Endothelial cell of umbilical vein (primary cell): ENCODE results near the gene METTL18. TPM values are rescaled to one million over a fixed set of nuclear protein-coding genes. Genes with fewer than 3 reads are reported as not detected.
A peak's percentile ranks its signal among the peaks of the same experiment; 100 is the strongest.

Experiments
- BruUV-seq: library from RNA; stranded (reverse); fragments of 400-500 nt; replicated peaks from 2 replicates; lab custom pipeline; 2021; lab: Mats Ljungman, UMichigan
- CTCF ChIA-PET: fragments of 300-600, 350-600 bp; sonication (Branson Sonifier 250); formaldehyde crosslinking; loops from one replicate; lab custom pipeline; 2021; ENCODE audit warnings: antibody characterized with exemption, inconsistent platforms; lab: Charles Lee
- POLR2A ChIA-PET: fragments of 300-600, 350-600 bp; sonication (Branson Sonifier 250); formaldehyde crosslinking; loops from one replicate; lab custom pipeline; 2021; ENCODE audit warnings: antibody characterized with exemption, inconsistent platforms; lab: Charles Lee
- DNase-seq: peaks from one replicate; pipeline ENCODE4 v3.0.0-alpha.2; 2011; ENCODE audit warnings: low read depth, low spot score
- FAIRE-seq: peaks from 2 replicates; lab custom pipeline; 2011; peaks lifted over from hg19 to GRCh38; lab: Jason Lieb, UNC
- H2AFZ ChIP-seq: 2 replicates; pipeline ENCODE4 v1.6.0; 2012; ENCODE audit warnings: low read depth, low read length, control low read depth, inconsistent platforms
- H3K27ac ChIP-seq: 2 replicates; pipeline ENCODE4 v1.5.1; 2011; ENCODE audit warnings: low read depth, mild to moderate bottlenecking, control low read depth, low read length, moderate library complexity; ENCODE audit not compliant: insufficient read depth
- H3K27me3 ChIP-seq, 2 experiments: 2 replicates each; pipeline versions ENCODE4 v1.6.0 to v1.6.1; 2011; ENCODE audit warnings: low read length in 2 of 2, mixed read lengths in 1 of 2; ENCODE audit not compliant: control insufficient read depth in 2 of 2, insufficient read depth in 2 of 2
- H3K36me3 ChIP-seq, 2 experiments: 2 replicates in 1 of 2; 3 replicates in 1 of 2; pipeline ENCODE4 v1.5.1; 2011; ENCODE audit warnings: low read length in 2 of 2, mild to moderate bottlenecking in 1 of 2, moderate library complexity in 1 of 2; ENCODE audit not compliant: control insufficient read depth in 2 of 2, insufficient read depth in 2 of 2; ENCODE audit errors: extremely low read depth in 1 of 2
- H3K4me1 ChIP-seq: 3 replicates; pipeline ENCODE4 v1.5.1; 2011; ENCODE audit warnings: mild to moderate bottlenecking, low read length; ENCODE audit not compliant: control insufficient read depth, insufficient read depth; ENCODE audit errors: extremely low read depth
- H3K4me2 ChIP-seq: 2 replicates; pipeline ENCODE4 v1.6.1; 2011; ENCODE audit warnings: low read length, control low read depth, mixed read lengths; ENCODE audit not compliant: insufficient read depth
- H3K4me3 ChIP-seq, 3 experiments: fragments of 200-600 bp in 1 of 3; sonication (generic), shearing (Covaris generic) in 1 of 3; replicated peaks in 1 of 3; 2 replicates each; pipeline ENCODE4 v1.5.1; 2011 to 2016; ENCODE audit warnings: control low read depth in 3 of 3, low read length in 3 of 3, mild to moderate bottlenecking in 2 of 3, inconsistent platforms in 1 of 3, low read depth in 1 of 3, moderate library complexity in 1 of 3; ENCODE audit not compliant: insufficient read depth in 1 of 3
- H3K79me2 ChIP-seq: 2 replicates; pipeline ENCODE4 v1.6.0; 2012; ENCODE audit warnings: low read length, inconsistent platforms; ENCODE audit not compliant: control insufficient read depth, insufficient read depth
- H3K9ac ChIP-seq: replicated peaks from 2 replicates; pipeline ENCODE3; 2011; ENCODE audit warnings: low read length, control low read depth; ENCODE audit not compliant: insufficient read depth; ENCODE audit errors: extremely low read depth
- H3K9me1 ChIP-seq: replicated peaks from 3 replicates; pipeline ENCODE4 v1.6.0; 2011; ENCODE audit warnings: mild to moderate bottlenecking, low read length; ENCODE audit not compliant: control insufficient read depth, insufficient read depth; ENCODE audit errors: extremely low read depth
- H3K9me3 ChIP-seq: replicated peaks from 2 replicates; pipeline ENCODE4 v1.5.1; 2012; ENCODE audit warnings: low read length, inconsistent platforms; ENCODE audit not compliant: control insufficient read depth, insufficient read depth
- H4K20me1 ChIP-seq: replicated peaks from 2 replicates; pipeline ENCODE3; 2011; ENCODE audit warnings: mild to moderate bottlenecking, low read length; ENCODE audit not compliant: control insufficient read depth, insufficient read depth; ENCODE audit errors: extremely low read depth
- CTCF ChIP-seq, 2 donors: IDR thresholded peaks; 1 replicate in 1 of 2; 2 replicates in 1 of 2; pipeline ENCODE4 v1.5.1; 2011; ENCODE audit warnings: low read length in 2 of 2, mild to moderate bottlenecking in 2 of 2, moderate library complexity in 2 of 2, control low read depth in 1 of 2, inconsistent platforms in 1 of 2, low read depth in 1 of 2; ENCODE audit not compliant: insufficient read depth in 1 of 2; ENCODE audit errors: extremely low read depth in 1 of 2
- EZH2 ChIP-seq: IDR thresholded peaks from 2 replicates; pipeline ENCODE4 v1.6.1; 2012; ENCODE audit warnings: borderline replicate concordance, low read depth, mild to moderate bottlenecking, moderate library complexity, low read length, inconsistent platforms; ENCODE audit not compliant: severe bottlenecking
- FOS ChIP-seq: IDR thresholded peaks from 2 replicates; pipeline ENCODE4 v1.6.1; 2011; ENCODE audit warnings: mild to moderate bottlenecking, low read length, moderate library complexity, borderline replicate concordance; ENCODE audit not compliant: insufficient read depth
- GATA2 ChIP-seq: IDR thresholded peaks from 2 replicates; pipeline ENCODE4 v1.7.0; 2011; ENCODE audit warnings: low read depth, mild to moderate bottlenecking, moderate library complexity, mixed read lengths, low read length; ENCODE audit not compliant: insufficient read length, insufficient read depth
- JUN ChIP-seq: IDR thresholded peaks from 2 replicates; pipeline ENCODE4 v1.6.1; 2011; ENCODE audit warnings: borderline replicate concordance, low read depth; ENCODE audit not compliant: insufficient read length, insufficient read depth
- MYC ChIP-seq: IDR thresholded peaks from one replicate; pipeline ENCODE4 v1.6.1; 2011; ENCODE audit warnings: mild to moderate bottlenecking, low read depth, low read length
- POLR2A ChIP-seq: IDR thresholded peaks from 2 replicates; pipeline ENCODE4 v1.6.1; 2012; ENCODE audit warnings: low read depth, mild to moderate bottlenecking, control low read depth, low read length
- POLR2AphosphoS5 ChIP-seq: IDR thresholded peaks from 2 replicates; pipeline ENCODE4 v1.6.1; 2012; ENCODE audit warnings: low read depth, mild to moderate bottlenecking, control low read depth, low read length, moderate library complexity; ENCODE audit not compliant: insufficient read depth
- dilution Hi-C: fragments of 300-500 bp; cut with MboI; formaldehyde crosslinking; loops from one replicate; pipeline ENCODE4 v1.15.0; 2019; ENCODE audit warnings: low sequenced_read_pairs; ENCODE audit not compliant: extremely low pct_ligation_motif_present
- intact Hi-C: fragments of 100-400 bp; cut with micrococcal nuclease; formaldehyde crosslinking; loops from one replicate; pipeline ENCODE4 v1.10.0; 2022
- polyA plus RNA-seq, 4 experiments: library from polyadenylated mRNA; depleted of rRNA in 3 of 4; stranded (reverse) in 3 of 4; unstranded in 1 of 4; fragments of >200 nt; gene quantifications; 2 replicates each; pipeline versions ENCODE4 v1.2.1 to v1.2.3, GENCODE V29; 2011 to 2012; ENCODE audit warnings: missing spikeins in 1 of 4
- total RNA-seq: library from RNA; stranded (reverse); gene quantifications from 2 replicates; pipeline ENCODE4 v1.2.3, GENCODE V29; 2021
- TF ChIP-seq, protein P1 (sequence below): IDR thresholded peaks from 2 replicates; pipeline ENCODE4 v1.6.1; 2011; ENCODE audit not compliant: insufficient read depth, insufficient read length

The METTL18 gene
- total and polyA plus RNA-seq, 2 donors (not counting 3 experiments of a cell fraction or from before 2014, with no cell fraction given), result 1.1 to 6.6 TPM

DNA sequence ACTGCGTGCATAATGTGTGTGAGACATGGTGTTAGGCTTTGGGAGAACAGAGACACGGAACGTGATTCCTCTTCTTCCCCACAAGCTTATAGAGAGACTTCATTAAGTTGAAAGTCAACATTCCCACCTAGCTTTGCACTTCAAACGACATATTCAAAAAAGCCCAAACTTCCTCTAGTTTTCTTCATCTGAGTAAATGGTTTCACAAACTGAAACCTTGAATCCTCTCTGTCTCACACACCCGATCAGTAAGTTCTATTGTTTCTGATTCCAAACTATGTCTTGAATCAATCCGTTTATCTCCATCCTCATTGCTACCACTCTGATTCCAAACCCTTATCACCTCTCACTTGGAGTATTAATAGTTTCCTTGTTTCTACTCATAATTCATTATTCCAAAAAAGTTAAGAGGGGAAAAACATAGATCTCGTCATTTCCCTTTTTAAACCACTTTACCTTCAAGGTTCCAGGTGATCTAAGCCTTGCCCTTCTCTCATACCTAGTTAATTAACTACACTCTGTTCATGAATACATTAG is 1.6 kb upstream of the METTL18 start:
- intact Hi-C loops (loop anchor here (10.0 kb wide), 2 partner anchors 432 to 682 kb away; partner anchors contain the start of genes BLZF1 and NME7), dilution Hi-C loops (no loop called here)
- Histone ChIP-seq H2AFZ (no peak overlapping the region), H3K27me3 (no peaks in the 10 kb centered on the region), H3K4me1 (peaks cover 11% of the 10 kb centered on the region), H3K27ac (no peak overlapping the region), H3K79me2 (peaks cover 17% of the 10 kb centered on the region), H3K9me1 (no peaks in the 10 kb centered on the region), H3K9ac (no peak overlapping the region), H3K36me3 (no peaks in the 10 kb centered on the region), H3K4me3 (peak overlapping the region in 1 of 3 experiments; percentile 77), H4K20me1 (no peaks in the 10 kb centered on the region), H3K9me3 (no peaks in the 10 kb centered on the region), H3K4me2 (peak overlapping the region; percentile 86)
- BruUV-seq, result no TSS peak
- TF ChIP-seq, protein P1, sequence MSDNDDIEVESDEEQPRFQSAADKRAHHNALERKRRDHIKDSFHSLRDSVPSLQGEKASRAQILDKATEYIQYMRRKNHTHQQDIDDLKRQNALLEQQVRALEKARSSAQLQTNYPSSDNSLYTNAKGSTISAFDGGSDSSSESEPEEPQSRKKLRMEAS, result no peak
- TF ChIP-seq GATA2, result no peak
- ChIA-PET POLR2A (no interaction called here), CTCF (interaction anchor here (1.9 to 4.4 kb wide), 3 partner anchors 13 to 195 kb away, joined by 5 to 33 read pairs (median 18); no protein-coding TSS in a partner anchor)
- FAIRE-seq (no peak), DNase-seq (no peak)

DNA sequence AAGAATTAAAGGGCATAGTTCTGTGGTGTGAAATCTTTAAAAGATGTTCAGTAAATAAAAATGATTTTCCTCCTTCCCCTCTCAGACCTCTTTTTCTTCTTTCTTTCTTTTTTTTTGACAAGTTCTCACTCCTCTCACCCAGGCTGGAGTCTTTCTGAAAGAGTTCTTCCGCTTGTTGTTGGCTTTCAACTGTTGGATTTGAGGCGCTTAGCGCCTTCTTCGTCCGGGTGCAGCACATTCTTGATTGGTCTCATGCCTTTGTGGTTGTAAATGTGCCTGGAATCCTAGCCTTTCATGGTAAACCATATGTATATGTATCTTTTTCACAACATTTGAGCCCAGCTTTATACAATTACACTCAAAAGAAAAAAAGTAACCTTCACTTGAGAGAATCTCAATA is 980 bp upstream of the METTL18 start:
- ChIA-PET CTCF (interaction anchor here (1.2 to 4.4 kb wide), 5 partner anchors 14 to 310 kb away, joined by 3 to 33 read pairs (median 5); partner anchors contain the start of gene SLC19A2), POLR2A (no interaction called here)
- no peaks in the 10 kb centered on the region for H3K9me3 ChIP-seq
- peak overlapping the region; percentile 66 for H3K27ac ChIP-seq
- no peak for TF ChIP-seq POLR2AphosphoS5
- no peak for TF ChIP-seq EZH2
- TF ChIP-seq POLR2A, result no peak
- TF ChIP-seq JUN, result no peak
- TF ChIP-seq GATA2, result no peak
- no peak for TF ChIP-seq FOS
- TF ChIP-seq, protein P1, result no peak
- TF ChIP-seq CTCF (IDR thresholded peaks at IDR 0.05; ENCODE audit: extremely low read depth in 1 of 2, insufficient read depth in 1 of 2, low read depth in 1 of 2, low read length in 2 of 2), result no peak
- no peak for TF ChIP-seq MYC
- H3K79me2 ChIP-seq, result peaks cover 17% of the 10 kb centered on the region
- no peaks in the 10 kb centered on the region for H4K20me1 ChIP-seq
- H2AFZ ChIP-seq, result peak overlapping the region; percentile 75
- no peaks in the 10 kb centered on the region for H3K9me1 ChIP-seq
- FAIRE-seq (no peak), DNase-seq (peak; percentile 34)
- H3K4me3 ChIP-seq, result peak overlapping the region; percentile 29 to 92 (median 77)
- no peaks in the 10 kb centered on the region for H3K36me3 ChIP-seq
- dilution Hi-C loops (no loop called here), intact Hi-C loops (loop anchor here (1.0 to 10.0 kb wide), 3 partner anchors 15 to 681 kb away; partner anchors contain the start of genes BLZF1 and NME7)
- H3K27me3 ChIP-seq, result no peaks in the 10 kb centered on the region
- peaks cover 11% of the 10 kb centered on the region for H3K4me1 ChIP-seq
- BruUV-seq, result no TSS peak
- H3K9ac ChIP-seq, result peak overlapping the region; percentile 88
- H3K4me2 ChIP-seq, result peak overlapping the region; percentile 86
